Limb (tissue), 2 donors: ENCODE results near the gene ME1.
"Not testable (repeated sequence)": the region's sequence is repeated elsewhere in the genome, so short reads cannot be mapped to it uniquely, and the experiment has no call there.

Source experiments
- DNase-seq, 2 donors: peaks; one replicate each; pipeline ENCODE4 v3.0.0-alpha.2; 2016; ENCODE audit errors: extremely low spot score in 2 of 2

ME1 gene

DNA sequence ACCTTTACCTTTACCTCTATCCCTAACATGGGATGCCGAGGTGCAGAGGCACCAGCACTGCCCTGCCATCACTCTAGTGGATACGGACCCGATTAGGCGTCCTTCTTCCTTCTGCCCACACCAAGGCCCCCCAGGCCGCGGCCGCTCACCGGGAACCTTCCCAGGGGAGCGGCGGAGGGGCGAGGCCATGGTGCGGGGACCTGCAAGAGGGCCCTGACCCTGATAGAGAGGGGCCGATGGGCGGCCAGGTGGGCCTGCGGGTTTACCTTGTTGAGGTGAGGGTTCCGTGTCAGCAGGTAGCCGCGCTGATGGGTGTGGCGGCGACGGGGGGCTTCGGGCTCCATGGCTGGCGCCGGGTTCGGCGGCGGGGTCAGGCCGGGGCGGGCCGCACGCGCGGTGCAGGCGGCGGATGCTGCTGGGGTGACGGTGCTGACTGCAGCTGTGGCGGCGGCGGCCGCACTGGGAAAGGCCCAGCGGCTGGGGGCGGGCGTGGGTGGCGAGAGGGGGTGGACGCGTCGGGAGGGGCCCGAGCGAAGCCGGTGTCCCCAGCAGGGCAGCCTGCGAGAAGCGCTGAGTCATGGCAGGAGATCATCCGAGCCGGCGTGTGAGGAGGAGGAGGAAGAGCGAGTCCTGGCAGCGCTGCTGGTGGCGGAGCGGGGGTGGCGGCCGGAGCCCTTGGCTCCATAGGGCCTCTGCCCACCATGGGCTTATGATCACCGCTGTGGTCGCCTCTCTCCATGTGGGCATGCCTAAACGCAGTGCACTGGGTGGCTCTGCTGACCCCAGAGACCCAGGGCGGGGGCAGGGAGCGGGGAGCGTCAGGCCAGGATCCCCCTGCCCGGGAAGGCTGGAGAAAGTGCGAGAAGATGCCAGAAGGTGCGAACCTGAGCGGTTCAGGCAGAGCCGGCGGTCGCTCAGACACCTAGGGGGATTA is at the start of gene ME1:
TSS of gene ME1 (minus strand) at position 441 of the 934 bp plus-strand sequence. CDS start at position 344, 97 bp downstream.
- peak in 1 of 2 donors; percentile 78 for DNase-seq

DNA sequence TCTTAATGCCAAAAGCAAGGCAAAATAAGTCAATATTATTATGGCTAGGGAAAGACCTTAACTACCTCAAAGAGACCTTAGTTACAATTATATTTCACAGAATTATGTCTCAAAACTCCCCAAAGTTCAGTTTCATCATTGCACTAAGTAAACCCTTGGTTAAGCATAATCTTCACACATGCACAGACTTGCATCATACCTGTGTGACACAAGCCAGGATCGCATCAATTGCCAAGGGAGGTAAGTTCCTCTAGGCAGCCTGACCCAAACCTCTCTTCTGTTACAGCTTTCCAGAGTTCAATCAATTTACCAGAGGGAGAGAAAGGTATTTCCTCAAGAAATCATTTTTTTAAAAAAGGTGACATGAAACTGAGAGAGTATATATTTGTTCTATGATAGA is 49.6 kb upstream of the ME1 start:
- no peak for DNase-seq

DNA sequence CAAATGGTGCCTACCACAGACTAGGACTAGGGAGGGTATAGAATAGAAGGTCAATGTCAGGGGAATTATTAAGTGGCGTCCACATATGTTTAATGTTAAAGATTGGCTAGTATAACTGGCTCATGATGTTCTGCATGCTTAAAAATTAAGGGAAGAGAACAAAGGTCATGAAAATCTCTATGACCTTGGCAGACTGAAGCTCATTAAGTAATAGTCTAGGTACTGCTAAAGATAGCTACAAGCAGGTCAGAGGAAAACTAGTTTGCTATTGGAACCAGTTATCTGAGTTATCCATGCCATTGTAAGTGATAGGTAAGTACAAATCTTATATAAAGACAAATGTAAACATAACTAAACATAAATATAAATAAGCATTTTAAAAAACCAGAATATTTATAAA is 48.5 kb upstream of the ME1 start:
- DNase-seq: no peak

DNA sequence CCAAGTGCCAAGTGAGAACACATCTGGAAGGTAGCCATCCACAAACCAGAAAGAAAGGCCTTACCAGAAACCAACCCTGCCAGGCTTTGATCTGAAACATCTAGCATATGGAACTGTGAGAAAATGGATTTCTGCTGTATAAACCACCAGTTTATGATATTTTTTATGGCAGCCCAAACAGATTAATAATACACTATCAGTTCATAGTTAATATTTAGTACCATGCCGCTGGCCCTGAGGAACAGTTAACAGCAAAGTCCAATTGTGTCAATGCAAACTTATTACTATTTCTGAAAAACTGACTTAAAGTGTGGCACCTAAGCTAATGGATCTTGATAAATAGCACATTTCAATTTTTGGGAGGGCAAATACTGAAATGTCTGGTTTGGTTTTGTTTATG is 46.1 kb upstream of the ME1 start:
- no peak for DNase-seq

DNA sequence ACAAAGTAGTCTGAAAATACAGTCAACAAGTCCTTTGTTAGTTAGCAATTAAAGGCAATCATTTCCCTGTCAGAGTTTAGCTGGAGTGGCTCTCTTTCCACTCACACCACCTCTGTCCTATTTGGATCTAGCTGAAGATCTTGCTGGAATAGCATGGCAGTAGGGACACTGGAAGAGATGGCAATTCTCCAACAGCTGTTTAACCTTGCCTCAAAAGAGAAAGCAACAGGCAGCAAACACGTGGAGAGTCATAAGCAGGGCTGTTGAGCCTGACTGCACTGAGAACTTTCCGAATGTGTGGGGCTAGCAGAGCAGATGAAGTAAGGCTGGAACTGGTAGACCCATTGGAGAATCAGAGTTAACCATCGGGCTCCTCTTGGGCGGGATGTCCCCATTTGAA is 43.5 kb upstream of the ME1 start:
- peak in 1 of 2 donors; percentile 14 for DNase-seq

DNA sequence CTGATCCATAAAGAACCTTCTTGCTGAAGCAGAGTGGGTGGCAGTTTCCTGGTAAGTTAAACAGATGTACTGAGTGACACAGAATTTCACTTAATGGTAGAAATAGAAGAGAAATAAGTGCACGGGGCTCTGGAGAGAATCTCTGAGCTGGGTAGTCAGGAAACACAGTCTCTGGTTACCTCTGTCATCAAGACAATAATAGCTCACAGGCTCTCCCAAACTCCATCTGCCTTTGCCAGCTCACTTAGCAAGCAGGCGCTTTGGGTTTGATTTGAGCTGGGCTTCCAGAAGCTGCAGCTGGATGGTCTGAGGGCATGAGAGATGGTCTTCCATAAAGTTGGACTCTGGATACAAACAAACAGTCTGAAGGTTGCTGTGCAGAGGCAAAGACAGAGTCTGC is 41.9 kb upstream of the ME1 start:
- DNase-seq: no peak

DNA sequence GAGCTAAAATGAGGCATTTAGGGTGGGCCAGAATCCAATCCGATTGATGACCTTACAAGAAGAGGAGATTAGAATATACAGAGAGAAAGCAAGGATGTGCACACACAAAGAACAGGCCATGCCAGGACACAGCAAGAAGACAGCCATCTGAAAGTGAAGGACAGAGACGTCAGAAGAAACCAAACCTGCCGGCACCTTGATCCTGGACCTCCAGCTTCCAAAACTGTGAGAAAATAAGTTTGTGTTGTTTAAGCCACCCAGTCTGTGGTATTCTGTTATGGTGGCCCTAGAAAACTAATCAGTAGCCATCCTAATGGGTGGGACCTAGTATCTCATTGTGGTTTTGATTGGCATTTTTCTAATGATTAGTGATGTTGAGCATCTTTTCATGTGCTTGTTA is 39.7 kb upstream of the ME1 start:
- DNase-seq: no peak

DNA sequence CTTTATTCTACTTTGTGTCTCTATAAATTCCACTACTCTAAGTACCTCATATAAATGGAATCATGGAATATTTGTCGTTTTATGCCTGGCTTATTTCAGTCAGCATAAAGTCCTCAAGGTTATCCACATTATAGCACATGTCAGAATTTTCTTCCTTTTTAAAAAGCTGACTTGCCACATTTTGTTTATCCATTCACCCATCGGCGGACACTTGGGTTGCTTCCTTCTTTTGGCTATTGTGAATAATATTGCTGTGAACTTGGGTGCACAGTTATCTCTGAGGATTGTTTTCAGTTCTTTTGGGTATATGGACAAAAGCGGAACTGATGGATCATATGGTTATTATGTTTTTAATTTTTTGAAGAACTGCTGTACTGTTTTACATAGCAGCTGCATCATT is 39.1 kb upstream of the ME1 start:
- no peak for DNase-seq

DNA sequence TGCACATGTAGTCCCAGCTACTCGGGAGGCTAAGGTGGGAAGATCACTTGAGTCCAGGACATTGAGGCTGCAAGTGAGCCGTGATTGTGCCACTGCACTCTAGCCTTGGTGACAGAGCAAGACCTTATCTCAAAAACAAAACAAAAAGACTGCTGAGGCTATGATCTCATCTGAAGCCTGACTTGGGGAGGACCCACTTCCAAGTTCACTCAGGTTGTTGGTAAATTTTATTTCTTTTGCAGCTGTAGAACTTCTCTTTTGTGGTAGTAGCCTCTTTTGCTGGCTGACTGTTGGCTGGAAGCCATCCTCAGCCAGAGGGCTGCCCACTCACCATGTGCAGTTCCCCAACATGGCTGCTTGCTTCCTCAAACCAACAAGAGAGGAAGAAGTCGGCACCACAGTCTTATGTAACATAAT is 36.8 kb upstream of the ME1 start:
- no peak for DNase-seq

DNA sequence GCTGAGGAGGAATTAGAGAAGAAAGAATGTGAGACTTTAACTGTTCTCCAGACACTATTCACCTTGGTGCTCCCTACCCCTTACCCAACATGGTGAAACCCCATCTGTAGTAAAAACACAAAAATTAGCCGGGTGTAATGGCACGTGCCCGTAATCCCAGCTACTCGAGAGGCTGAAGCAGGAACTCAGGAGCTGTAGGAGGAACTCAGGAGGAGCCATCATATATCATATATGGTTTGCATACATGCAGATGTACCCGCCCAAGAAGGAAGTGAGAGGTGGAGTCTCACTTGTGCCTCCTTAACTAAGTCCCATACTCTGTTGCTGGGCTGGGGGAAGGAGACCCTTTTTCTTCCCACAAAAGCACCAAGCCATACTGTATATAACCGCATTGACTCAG is 35.5 kb upstream of the ME1 start:
- DNase-seq: no peak

DNA sequence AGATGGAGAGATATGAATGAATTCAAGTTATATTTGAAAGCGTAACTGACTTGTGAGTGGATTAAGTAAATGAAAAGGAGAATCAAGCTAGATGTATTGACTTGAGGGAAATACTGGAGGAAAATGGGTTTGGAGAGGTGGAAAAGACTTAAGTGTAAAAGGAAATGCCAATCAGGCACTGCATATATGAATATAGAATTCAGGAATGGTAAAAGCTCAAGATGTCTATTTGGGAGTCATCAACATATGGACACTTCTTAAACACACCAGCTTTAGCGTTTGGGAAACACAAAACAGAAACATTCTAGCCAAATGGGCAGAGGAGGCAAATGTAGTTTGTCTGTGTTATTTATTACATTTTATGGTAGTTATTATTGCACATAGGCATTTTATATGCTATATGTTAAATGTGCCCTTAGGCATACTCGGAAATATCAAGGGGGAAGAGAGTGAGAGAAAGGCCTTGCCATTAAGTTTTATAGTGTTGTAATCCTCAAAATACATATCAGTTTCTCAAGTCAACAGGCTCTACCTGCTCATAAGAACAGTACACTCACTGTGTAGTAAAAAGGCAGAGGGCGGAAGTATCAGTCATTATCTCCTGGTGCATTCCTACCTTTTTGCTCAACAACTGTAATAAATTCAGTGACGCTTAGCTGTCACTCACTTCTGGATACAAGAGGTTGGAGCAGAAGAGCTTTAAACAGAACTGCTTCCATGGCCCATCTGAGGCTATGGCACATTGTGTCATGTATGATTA is 33.7 kb upstream of the ME1 start:
- DNase-seq: no peak

DNA sequence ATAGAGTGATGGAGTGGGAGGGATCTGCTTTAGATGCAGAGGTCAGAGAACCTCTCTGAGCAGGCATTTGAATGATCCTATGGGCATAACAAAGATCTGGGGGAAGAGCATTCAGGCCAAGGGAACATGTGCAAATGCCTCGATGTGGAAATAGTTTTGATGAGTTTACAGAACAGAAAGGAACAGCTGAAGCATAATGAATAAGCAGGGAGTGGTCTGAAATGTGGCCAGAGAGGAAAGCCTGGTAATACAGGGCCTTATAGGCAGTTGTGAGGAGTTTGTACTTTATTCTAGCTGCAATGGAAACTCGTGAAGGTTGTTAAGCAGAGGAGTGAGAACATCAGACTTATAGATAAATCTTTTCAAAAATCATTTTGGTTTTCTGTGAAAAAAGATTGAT is 33.0 kb upstream of the ME1 start:
- DNase-seq: no peak

DNA sequence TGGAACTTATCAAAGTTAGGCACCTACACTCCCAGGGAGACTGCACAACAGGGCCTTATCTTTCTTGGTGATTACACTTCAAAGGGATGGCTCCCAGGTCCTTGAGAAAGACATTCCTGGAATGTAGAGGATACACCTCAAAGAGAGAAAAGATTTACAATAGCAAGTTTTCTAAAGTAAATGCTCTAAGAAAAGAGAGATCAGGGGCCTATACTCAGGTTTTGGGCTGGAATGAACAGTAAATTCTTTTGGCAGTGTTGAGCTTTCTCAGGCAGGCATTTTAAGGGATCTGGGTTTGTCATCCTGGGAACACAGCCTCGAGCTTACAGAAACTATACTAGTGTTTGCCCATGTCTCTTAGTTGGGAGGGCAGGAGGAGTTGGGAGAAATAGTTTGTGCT is 31.7 kb upstream of the ME1 start:
- no peak for DNase-seq

DNA sequence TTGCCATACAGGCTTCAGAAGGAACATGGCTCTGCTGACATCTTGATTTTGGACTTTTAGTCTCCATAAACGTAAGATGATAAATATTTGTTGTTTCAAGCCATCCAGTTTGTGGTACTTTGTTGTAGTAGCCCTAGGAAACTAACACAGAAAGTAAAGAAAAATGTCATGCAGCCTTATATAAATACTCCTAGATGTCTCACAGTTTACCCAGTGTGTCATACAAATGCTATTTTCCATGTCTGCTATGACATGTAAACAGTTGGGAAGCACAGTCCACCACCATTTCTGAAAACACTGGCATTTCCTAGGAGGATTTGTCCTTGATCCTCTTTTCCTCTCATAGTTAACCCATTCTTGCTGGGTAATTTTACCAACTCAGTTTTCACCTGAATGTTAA is 30.6 kb upstream of the ME1 start:
- no peak for DNase-seq

DNA sequence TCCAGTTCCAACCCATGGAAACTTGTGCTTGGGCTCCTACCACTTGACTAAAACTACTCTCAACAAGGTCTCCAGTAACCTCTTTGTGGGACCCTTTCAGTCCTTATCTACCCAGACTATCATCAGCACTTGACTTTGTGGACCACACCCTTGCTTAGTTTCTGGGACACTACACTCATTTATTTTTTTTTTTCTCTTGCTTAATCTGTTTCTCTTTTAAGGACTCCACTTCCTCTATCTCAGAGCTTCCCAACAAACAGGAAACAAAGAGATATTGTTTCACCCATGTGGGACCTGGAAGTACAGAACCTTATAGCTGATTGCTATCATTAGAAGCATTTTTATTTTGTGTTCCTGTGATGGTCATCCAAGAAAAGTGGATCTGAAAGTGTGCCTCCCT is 28.8 kb upstream of the ME1 start:
- no peak for DNase-seq

DNA sequence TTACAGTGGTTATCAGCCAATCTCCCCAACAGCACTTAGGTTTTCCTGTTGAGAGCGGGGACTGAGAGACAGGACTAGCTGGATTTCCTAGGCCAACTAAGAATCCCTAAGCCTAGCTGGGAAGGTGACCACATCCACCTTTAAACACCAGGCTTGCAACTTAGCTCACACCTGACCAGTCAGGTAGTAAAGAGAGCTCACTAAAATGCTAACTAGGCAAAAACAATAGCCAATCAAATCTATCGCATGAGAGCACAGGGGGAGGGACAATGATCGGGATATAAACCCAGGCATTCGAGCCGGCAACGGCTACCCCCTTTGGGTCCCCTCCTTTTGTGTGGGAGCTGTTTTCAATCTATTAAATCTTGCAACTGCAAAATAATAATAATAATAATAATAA is 19.2 kb upstream of the ME1 start:
- not testable (repeated sequence) for DNase-seq

DNA sequence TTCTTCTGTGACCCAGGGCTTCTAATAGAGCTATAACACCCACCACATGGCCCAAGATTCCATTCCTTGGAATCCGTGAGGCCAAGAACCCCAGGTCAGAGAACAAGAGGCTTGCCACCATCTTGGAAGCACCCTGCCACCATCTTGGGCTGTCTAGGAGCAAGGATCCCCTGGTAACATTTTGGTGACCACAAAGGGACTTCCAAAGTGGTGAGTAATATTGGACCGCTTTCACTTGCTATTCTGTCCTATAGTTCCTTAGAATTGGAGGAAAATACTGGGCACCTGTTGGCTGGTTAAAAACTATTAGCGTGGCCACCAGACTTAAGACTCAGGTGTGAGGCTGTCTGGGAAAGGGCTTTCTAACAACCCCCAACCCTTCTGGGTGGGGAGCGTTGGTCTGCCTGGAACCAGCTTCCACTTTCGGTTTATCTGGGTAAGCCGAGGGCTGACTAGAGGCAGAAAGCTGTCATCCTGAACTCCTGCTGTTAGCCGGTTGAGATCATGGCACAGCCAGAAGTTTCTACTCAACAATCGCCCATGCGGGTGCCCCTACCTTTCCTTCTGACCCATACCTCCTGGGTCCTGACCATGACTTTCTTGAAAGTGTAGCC is 13.3 kb upstream of the ME1 start:
- DNase-seq: not testable (repeated sequence)

DNA sequence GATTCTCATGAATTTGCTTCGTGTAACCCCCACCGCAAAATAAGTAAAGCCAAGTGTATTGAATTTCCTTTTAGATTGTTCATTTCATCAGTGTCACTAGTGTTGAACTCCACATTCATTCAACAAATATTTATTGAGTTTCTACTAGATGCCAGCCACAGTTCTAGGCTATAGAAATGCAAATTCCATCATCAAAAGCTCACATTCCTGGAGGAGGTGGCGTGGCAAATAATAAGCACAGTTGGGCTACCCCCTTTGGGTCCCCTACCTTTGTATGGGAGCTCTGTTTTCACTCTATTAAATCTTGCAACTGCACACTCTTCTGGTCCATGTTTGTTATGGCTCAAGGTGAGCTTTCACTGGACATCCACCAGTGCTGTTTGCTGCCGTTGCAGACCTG is 12.7 kb upstream of the ME1 start:
- DNase-seq: no peak

DNA sequence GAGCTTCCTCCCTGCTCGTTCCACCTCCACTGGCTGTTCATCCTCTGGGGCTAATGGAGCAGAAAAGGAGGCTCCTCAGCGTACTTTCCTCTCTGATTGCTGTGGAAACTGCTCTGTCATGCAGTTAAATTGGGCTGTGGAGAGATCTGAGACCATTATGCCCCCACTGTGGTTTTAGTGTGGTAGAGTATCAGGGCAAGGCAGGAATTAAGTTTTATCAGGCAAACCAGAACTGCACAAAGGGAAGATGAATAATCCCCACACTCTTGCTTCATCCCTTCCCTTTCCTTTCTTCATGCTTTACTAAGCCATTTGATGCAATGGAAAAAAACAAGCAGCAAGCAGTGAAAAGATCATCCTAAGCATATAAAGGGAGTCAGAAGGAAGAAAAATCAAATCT is 11.9 kb upstream of the ME1 start:
- no peak for DNase-seq

DNA sequence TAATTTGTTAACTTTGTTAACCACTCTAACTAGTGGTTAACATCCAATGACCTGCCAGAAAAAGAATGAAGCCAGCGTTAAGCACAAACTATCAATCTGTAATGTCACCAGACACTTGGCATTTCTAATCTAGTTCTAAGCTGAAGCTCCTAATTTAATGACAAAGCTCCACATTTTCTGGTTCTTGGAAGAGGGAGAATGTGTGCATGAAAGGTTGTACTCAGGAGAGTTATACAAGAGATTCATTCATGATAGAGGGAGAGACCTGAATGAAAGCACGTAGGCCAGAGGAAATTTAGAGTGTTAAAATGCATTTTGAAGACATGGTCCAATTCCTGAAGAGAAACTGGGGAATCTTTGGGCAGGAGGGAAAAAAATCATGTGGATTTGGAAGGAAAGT is 8.3 kb upstream of the ME1 start:
- no peak for DNase-seq

DNA sequence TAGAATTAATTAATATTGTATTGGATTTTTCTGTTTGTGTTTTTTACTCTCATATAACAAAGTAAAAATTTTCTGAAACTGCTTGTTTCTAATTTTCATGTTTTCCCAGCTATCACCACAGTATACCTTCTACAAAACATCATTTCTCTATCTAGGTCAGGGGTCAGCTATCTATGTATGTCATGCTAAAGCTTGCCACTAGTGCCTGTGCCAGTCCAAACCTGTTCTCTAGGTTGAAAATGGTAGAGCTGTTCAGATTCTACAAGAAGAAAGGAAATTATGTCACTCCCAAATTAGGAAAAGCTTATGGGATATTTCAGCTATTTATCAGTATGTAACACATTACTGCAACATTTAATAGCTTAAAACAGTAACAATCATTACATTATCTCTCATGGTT is 5.8 kb upstream of the ME1 start:
- DNase-seq: no peak

DNA sequence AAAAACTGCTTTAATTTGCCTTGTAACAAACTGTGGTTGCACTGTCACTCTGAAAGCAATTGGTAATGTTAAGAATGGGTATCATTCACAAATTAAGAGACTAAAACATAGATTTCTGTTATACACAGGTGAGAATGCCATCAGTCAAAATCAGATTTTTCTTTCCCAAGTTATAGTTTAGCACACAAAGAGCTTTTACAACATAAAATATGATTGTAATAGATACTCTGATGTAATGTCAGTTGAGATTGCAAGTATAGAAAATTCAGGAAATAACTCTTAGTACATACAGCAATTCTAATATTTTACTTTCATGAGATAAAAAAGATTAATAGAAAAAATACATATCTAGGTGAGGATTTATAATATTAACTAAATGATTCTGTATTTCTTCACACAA is 2.3 kb upstream of the ME1 start:
- no peak for DNase-seq
